ENCODE data around the gene PHETA1. TPM values are rescaled to one million over a fixed set of nuclear protein-coding genes. Genes with fewer than 3 reads are reported as not detected.

Gene PHETA1
- total and polyA plus RNA-seq, 2 donors (not counting 3 experiments of a cell fraction or from before 2014, with no cell fraction given), result 10.6 to 20.0 TPM

GRCh38 chr12:111408116-111408440, 39.2 kb upstream of the PHETA1 start:
- CTCF ChIA-PET, result interaction anchor here (0.7 to 7.7 kb wide), 7 partner anchors 9 to 45 kb away, joined by 3 to 101 read pairs (median 5); no protein-coding TSS in a partner anchor
- Histone ChIP-seq H3K9me3 (replicated peaks; ENCODE audit: control insufficient read depth, insufficient read depth, low read length) (no peaks in the 10 kb centered on the region), H3K9me1 (replicated peaks; ENCODE audit: control insufficient read depth, extremely low read depth, insufficient read depth, low read length) (no peaks in the 10 kb centered on the region), H3K36me3 (ENCODE audit: control insufficient read depth in 2 of 2, extremely low read depth in 1 of 2, insufficient read depth in 2 of 2, low read length in 2 of 2) (no peaks in the 10 kb centered on the region), H3K4me1 (ENCODE audit: control insufficient read depth, extremely low read depth, insufficient read depth, low read length) (peaks cover 70% of the 10 kb centered on the region), H3K4me2 (ENCODE audit: insufficient read depth, low read length) (peak overlapping the region; percentile 96), H3K4me3 (replicated peaks in 1 of 3; ENCODE audit: insufficient read depth in 1 of 3, low read depth in 1 of 3, low read length in 3 of 3) (peak overlapping the region; percentile 83 to 94 (median 91)), H3K27me3 (ENCODE audit: control insufficient read depth in 2 of 2, insufficient read depth in 2 of 2, low read length in 2 of 2) (no peaks in the 10 kb centered on the region), H3K27ac (ENCODE audit: insufficient read depth, low read depth, low read length) (peak overlapping the region; percentile 87), H4K20me1 (replicated peaks; ENCODE audit: control insufficient read depth, extremely low read depth, insufficient read depth, low read length) (no peaks in the 10 kb centered on the region), H3K79me2 (ENCODE audit: control insufficient read depth, insufficient read depth, low read length) (peaks cover 72% of the 10 kb centered on the region), H3K9ac (replicated peaks; ENCODE audit: extremely low read depth, insufficient read depth, low read length) (peak overlapping the region; percentile 95), H2AFZ (ENCODE audit: low read depth, low read length) (no peak overlapping the region)
- intact Hi-C loops (cut with micrococcal nuclease), result loop anchor here (5.0 kb wide), 1 partner anchor 189 kb away; the partner anchor contains the start of gene ATXN2
- POLR2A ChIA-PET, result no interaction called here
- FAIRE-seq (no peak), DNase-seq (ENCODE audit: low read depth, low spot score) (no peak)
- no TSS peak for BruUV-seq (replicated peaks)
- dilution Hi-C loops (cut with MboI; ENCODE audit: extremely low pct_ligation_motif_present, low sequenced_read_pairs), result no loop called here
- TF ChIP-seq POLR2A (IDR thresholded peaks at IDR 0.05; ENCODE audit: low read depth, low read length) (no peak), POLR2AphosphoS5 (IDR thresholded peaks at IDR 0.05; ENCODE audit: insufficient read depth, low read depth, low read length) (peak; percentile 27)

- H3K4me1 ChIP-seq (ENCODE audit: control insufficient read depth, extremely low read depth, insufficient read depth, low read length), result peaks cover 67% of the 10 kb centered on the region
- H3K79me2 ChIP-seq (ENCODE audit: control insufficient read depth, insufficient read depth, low read length), result peaks cover 67% of the 10 kb centered on the region
- H3K36me3 ChIP-seq (ENCODE audit: control insufficient read depth in 2 of 2, extremely low read depth in 1 of 2, insufficient read depth in 2 of 2, low read length in 2 of 2), result no peaks in the 10 kb centered on the region
- ChIA-PET POLR2A (no interaction called here), CTCF (interaction anchor here (0.8 to 7.7 kb wide), 3 partner anchors 11 to 43 kb away, joined by 3 to 101 read pairs (median 24); no protein-coding TSS in a partner anchor)
- H3K9me1 ChIP-seq (replicated peaks; ENCODE audit: control insufficient read depth, extremely low read depth, insufficient read depth, low read length), result no peaks in the 10 kb centered on the region
- DNase-seq (ENCODE audit: low read depth, low spot score) (no peak), FAIRE-seq (peak; percentile 12)
- peak overlapping the region; percentile 95 for H3K9ac ChIP-seq (replicated peaks; ENCODE audit: extremely low read depth, insufficient read depth, low read length)
- no peak overlapping the region for H2AFZ ChIP-seq (ENCODE audit: low read depth, low read length)
- H3K27me3 ChIP-seq (ENCODE audit: control insufficient read depth in 2 of 2, insufficient read depth in 2 of 2, low read length in 2 of 2), result no peaks in the 10 kb centered on the region
- dilution Hi-C loops (cut with MboI; ENCODE audit: extremely low pct_ligation_motif_present, low sequenced_read_pairs), result no loop called here
- no peaks in the 10 kb centered on the region for H3K9me3 ChIP-seq (replicated peaks; ENCODE audit: control insufficient read depth, insufficient read depth, low read length)
- peak overlapping the region; percentile 83 to 94 (median 91) for H3K4me3 ChIP-seq (replicated peaks in 1 of 3; ENCODE audit: insufficient read depth in 1 of 3, low read depth in 1 of 3, low read length in 3 of 3)
- TF ChIP-seq FOS (IDR thresholded peaks at IDR 0.05; ENCODE audit: borderline replicate concordance, insufficient read depth, low read length), result no peak
- no peak for TF ChIP-seq MAX (IDR thresholded peaks at IDR 0.05; ENCODE audit: insufficient read depth, insufficient read length)
- no peak for TF ChIP-seq EZH2 (IDR thresholded peaks at IDR 0.05; ENCODE audit: borderline replicate concordance, low read depth, low read length, severe bottlenecking)
- TF ChIP-seq POLR2A (IDR thresholded peaks at IDR 0.05; ENCODE audit: low read depth, low read length), result no peak
- TF ChIP-seq CTCF (IDR thresholded peaks at IDR 0.05; ENCODE audit: extremely low read depth in 1 of 2, insufficient read depth in 1 of 2, low read depth in 1 of 2, low read length in 2 of 2), result no peak
- TF ChIP-seq GATA2 (IDR thresholded peaks at IDR 0.05; ENCODE audit: insufficient read depth, insufficient read length, low read depth, low read length), result no peak
- TF ChIP-seq JUN (IDR thresholded peaks at IDR 0.05; ENCODE audit: borderline replicate concordance, insufficient read depth, insufficient read length, low read depth), result no peak
- TF ChIP-seq POLR2AphosphoS5 (IDR thresholded peaks at IDR 0.05; ENCODE audit: insufficient read depth, low read depth, low read length), result no peak
- no peak for TF ChIP-seq MYC (IDR thresholded peaks at IDR 0.05; ENCODE audit: low read depth, low read length)
- intact Hi-C loops (cut with micrococcal nuclease), result loop anchor here (5.0 kb wide), 1 partner anchor 190 kb away; the partner anchor contains the start of gene ATXN2
- H4K20me1 ChIP-seq (replicated peaks; ENCODE audit: control insufficient read depth, extremely low read depth, insufficient read depth, low read length), result no peaks in the 10 kb centered on the region
- H3K4me2 ChIP-seq (ENCODE audit: insufficient read depth, low read length), result peak overlapping the region; percentile 96
- H3K27ac ChIP-seq (ENCODE audit: insufficient read depth, low read depth, low read length), result peak overlapping the region; percentile 87
- BruUV-seq (replicated peaks), result no TSS peak
Measured at GRCh38 chr12:111407377-111408115, 38.7 kb upstream of the PHETA1 start.

Measured in endothelial cell of umbilical vein (primary cell).